Ovary (tissue), 3 donors: ENCODE results near the gene CPXM2.

Source experiments
- CTCF ChIP-seq, 3 donors: fragments of 450-650 bp in 2 of 3; fragments of 200-600 bp in 1 of 3; IDR thresholded peaks; one replicate each; pipeline versions ENCODE4 v1.5.1 to v1.8.0; 2016 to 2022; ENCODE audit warnings: antibody characterized with exemption in 3 of 3, mild to moderate bottlenecking in 1 of 3
- EP300 ChIP-seq: sonication (generic); formaldehyde crosslinking; IDR thresholded peaks from one replicate; pipeline ENCODE4 v1.6.1; 2017; ENCODE audit warnings: antibody characterized with exemption
- POLR2A ChIP-seq: fragments of 450-650 bp; IDR thresholded peaks from one replicate; pipeline ENCODE4 v1.6.1; 2017; ENCODE audit warnings: antibody characterized with exemption, mild to moderate bottlenecking, moderate library complexity
- donor health status: DM: no; HTN: no; CAD: no.

- no peak for TF ChIP-seq POLR2A
- no peak for TF ChIP-seq CTCF (IDR thresholded peaks at IDR 0.05)
- no peak for TF ChIP-seq EP300
Measured at GRCh38 chr10:123888751-123889150, 2.9 kb downstream of the CPXM2 start.
